Measurements from ENCODE around the gene MT1A.

GRCh38 chr16:56613706-56614105 is 24.8 kb upstream of the MT1A start:
- no peak for TF ChIP-seq CTCF (IDR thresholded peaks at IDR 0.05)
- no peak for TF ChIP-seq POLR2AphosphoS5 (IDR thresholded peaks at IDR 0.05; ENCODE audit: low read depth, low read length)
